K562 (cell line): ENCODE measurements around the gene UBE2L3. TPM values are rescaled to one million over a fixed set of nuclear protein-coding genes. Genes with fewer than 3 reads are reported as not detected.

Experiments used
- CBFA2T2 ChIP-seq: fragments of 450-650 bp; conservative IDR thresholded peaks from 2 replicates; pipeline ENCODE4 v1.6.1; 2017; ENCODE audit warnings: mild to moderate bottlenecking
- CLOCK ChIP-seq: fragments of 250-450 bp; sonication (Bioruptor Pico); IDR thresholded peaks from 2 replicates; pipeline ENCODE4 v1.4.0; 2020; ENCODE audit warnings: mild to moderate bottlenecking, moderate library complexity, borderline replicate concordance
- FOXA3 ChIP-seq, 2 experiments: fragments of 450-650 bp in 1 of 2; sonication (generic) in 1 of 2; formaldehyde crosslinking; IDR thresholded peaks in 1 of 2; conservative IDR thresholded peaks in 1 of 2; 2 replicates each; pipeline versions ENCODE4 v1.4.0 to v1.8.0; 2020 to 2022; ENCODE audit warnings: mild to moderate bottlenecking in 2 of 2, missing genetic modification reagents in 1 of 2
- GATAD2B ChIP-seq: fragments of 450-650 bp; IDR thresholded peaks from 2 replicates; pipeline ENCODE4 v1.6.1; 2017; ENCODE audit warnings: mild to moderate bottlenecking, borderline replicate concordance
- MAFG ChIP-seq: fragments of 450-650 bp; conservative IDR thresholded peaks from 2 replicates; pipeline ENCODE4 v1.6.1; 2016; ENCODE audit warnings: missing genetic modification characterization, missing compliant biosample characterization
- RBM39 ChIP-seq: fragments of 200-400 bp; formaldehyde crosslinking; optimal IDR thresholded peaks from 2 replicates; pipeline ENCODE3; 2018; ENCODE audit warnings: low read depth, low read length
- SRSF3 ChIP-seq: fragments of 200-400 bp; formaldehyde crosslinking; IDR thresholded peaks from 2 replicates; pipeline ENCODE4 v1.6.1; 2016; ENCODE audit warnings: mild to moderate bottlenecking, low read length, moderate library complexity; ENCODE audit not compliant: insufficient read depth
- STAG1 ChIP-seq: sonication (generic); formaldehyde crosslinking; IDR thresholded peaks from 2 replicates; pipeline ENCODE4 v1.5.0; 2020; ENCODE audit warnings: missing genetic modification reagents, borderline replicate concordance
- STAT5A ChIP-seq: IDR thresholded peaks from 2 replicates; pipeline ENCODE4 v1.6.1; 2012; ENCODE audit warnings: low read length, inconsistent platforms, borderline replicate concordance
- STAT5B ChIP-seq: fragments of 250-450 bp; sonication (Bioruptor Pico); IDR thresholded peaks from 2 replicates; pipeline ENCODE4 v1.8.0; 2021; ENCODE audit warnings: mild to moderate bottlenecking, inconsistent platforms
- TAF1 ChIP-seq: IDR thresholded peaks from 2 replicates; pipeline ENCODE4 v1.6.1; 2011; ENCODE audit warnings: mild to moderate bottlenecking, low read length, moderate library complexity; ENCODE audit not compliant: insufficient read depth, control insufficient read depth, severe bottlenecking; ENCODE audit errors: extremely low read depth
- ZFP1 ChIP-seq: fragments of 450-650 bp; formaldehyde crosslinking; IDR thresholded peaks from 2 replicates; pipeline ENCODE4 v1.4.0; 2020; ENCODE audit warnings: mild to moderate bottlenecking, mixed read lengths
- ZNF165 ChIP-seq: fragments of 250-450 bp; sonication (Bioruptor Pico); IDR thresholded peaks from 2 replicates; pipeline ENCODE4 v1.4.0; 2020; ENCODE audit warnings: borderline replicate concordance
- ZNF316 ChIP-seq: fragments of 450-650 bp; IDR thresholded peaks from 2 replicates; pipeline ENCODE4 v1.6.1; 2016
- ZNF41 ChIP-seq: fragments of 250-450 bp; sonication (Bioruptor Pico); conservative IDR thresholded peaks from 2 replicates; pipeline ENCODE4 v1.4.0; 2020; ENCODE audit warnings: mild to moderate bottlenecking
- polyA plus RNA-seq, 8 experiments: library from polyadenylated mRNA; depleted of rRNA in 4 of 8; stranded (reverse) in 5 of 8; unstranded in 3 of 8; fragments of >200 nt; fragmentation: Nextera tagmentation in 2 of 8; fragmentation: Illumina TruSeq in 1 of 8; extraction: Ambion mirVana in 2 of 8; extraction: Trizol in 1 of 8; gene quantifications; 2 replicates each; pipeline versions ENCODE4 v1.2.1 to v1.2.3, GENCODE V29; 2011 to 2014; ENCODE audit warnings: inconsistent platforms in 1 of 8, missing spikeins in 1 of 8
- total RNA-seq, 7 experiments: library from RNA; depleted of rRNA in 6 of 7; stranded (reverse); fragments of >200 nt in 6 of 7; fragmentation: Illumina TruSeq in 2 of 7; extraction: Trizol in 2 of 7; gene quantifications; 2 replicates each; pipeline versions ENCODE4 v1.2.1 to v1.2.3, GENCODE V29; 2011 to 2021; ENCODE audit warnings: low replicate concordance in 1 of 7
- TF ChIP-seq, protein P1 (sequence below): fragments of 250-450 bp; sonication (Bioruptor Pico); IDR thresholded peaks from 2 replicates; pipeline ENCODE4 v1.4.0; 2020; ENCODE audit warnings: borderline replicate concordance
- TF ChIP-seq, protein P2 (sequence below): fragments of 250-450 bp; sonication (Bioruptor Pico); IDR thresholded peaks from 2 replicates; pipeline ENCODE4 v1.4.0; 2020; ENCODE audit warnings: mild to moderate bottlenecking, moderate library complexity
- TF ChIP-seq, protein P3 (sequence below): fragments of 250-450 bp; sonication (Bioruptor Pico); IDR thresholded peaks from 2 replicates; pipeline ENCODE4 v1.4.0; 2020; ENCODE audit warnings: mild to moderate bottlenecking

The UBE2L3 gene
- total and polyA plus RNA-seq, 9 of the 15 experiments (the other 6 are each of a cell fraction or from before 2014, with no cell fraction given) = 215 to 625 (median 285) TPM

DNA sequence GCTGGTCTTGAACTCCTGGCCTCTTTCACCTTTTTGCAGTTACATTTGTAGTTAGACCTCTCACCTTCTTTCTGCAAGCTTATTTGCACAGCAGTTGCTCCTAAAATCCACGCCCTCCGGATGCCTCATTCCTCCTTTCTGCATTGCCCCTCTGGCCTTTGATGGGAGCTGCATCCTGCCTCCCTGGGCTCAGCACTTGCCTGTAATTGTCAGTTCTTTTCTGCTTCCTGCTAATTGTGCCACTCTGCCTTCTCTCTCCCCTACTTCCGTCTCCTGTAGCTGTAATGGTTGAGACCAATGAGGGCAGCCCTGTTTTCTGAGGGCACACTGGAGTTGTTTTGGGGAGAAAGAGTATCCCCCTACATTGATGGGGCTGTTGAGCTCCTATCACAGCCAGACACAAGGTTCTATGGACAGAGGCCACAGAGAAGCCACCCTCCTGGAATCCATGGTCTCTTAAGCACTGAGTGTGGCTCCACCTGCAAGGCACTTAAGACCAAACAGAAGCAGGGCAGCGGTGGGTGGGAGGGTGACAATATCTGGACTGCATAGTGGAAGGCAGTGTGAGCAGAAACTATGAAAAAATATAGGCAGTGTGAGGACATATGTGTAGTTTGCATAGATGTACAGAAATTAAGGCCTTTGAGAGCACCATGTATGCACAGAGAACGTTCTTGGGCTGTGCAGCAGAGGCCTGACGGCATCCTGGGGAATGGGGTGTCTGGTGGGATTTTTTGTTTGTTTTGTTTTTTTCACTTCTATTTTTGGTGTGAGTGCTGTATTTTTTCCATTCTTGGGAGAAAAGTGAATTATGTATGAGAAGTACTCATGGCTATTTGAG is 31.8 kb downstream of the UBE2L3 start (continued):
- TF ChIP-seq TAF1 (no peak), FOXA3 (CRISPR knock-in tag; conservative IDR thresholded peaks at IDR 0.05 in 1 of 2, IDR thresholded peaks at IDR 0.05 in 1 of 2) (peak in 1 of 2 experiments; percentile 28; a peak in 1 of 4 replicates), ZNF316 (no peak), ZFP1 (no peak), SRSF3 (no peak), STAT5B (CRISPR knock-in tag) (no peak), RBM39 (no peak), ZNF165 (CRISPR knock-in tag) (no peak), MAFG (tag) (no peak), CBFA2T2 (no peak), STAT5A (no peak), STAG1 (CRISPR knock-in tag) (peak; percentile 12), CLOCK (CRISPR knock-in tag) (no peak), GATAD2B (no peak), ZNF41 (no peak)
- TF ChIP-seq, protein P1, sequence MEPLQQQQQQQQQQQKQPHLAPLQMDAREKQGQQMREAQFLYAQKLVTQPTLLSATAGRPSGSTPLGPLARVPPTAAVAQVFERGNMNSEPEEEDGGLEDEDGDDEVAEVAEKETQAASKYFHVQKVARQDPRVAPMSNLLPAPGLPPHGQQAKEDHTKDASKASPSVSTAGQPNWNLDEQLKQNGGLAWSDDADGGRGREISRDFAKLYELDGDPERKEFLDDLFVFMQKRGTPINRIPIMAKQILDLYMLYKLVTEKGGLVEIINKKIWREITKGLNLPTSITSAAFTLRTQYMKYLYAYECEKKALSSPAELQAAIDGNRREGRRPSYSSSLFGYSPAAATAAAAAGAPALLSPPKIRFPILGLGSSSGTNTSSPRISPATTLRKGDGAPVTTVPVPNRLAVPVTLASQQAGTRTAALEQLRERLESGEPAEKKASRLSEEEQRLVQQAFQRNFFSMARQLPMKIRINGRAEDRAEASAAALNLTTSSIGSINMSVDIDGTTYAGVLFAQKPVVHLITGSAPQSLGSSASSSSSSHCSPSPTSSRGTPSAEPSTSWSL (CRISPR knock-in tag) = no peak
- TF ChIP-seq, protein P2, sequence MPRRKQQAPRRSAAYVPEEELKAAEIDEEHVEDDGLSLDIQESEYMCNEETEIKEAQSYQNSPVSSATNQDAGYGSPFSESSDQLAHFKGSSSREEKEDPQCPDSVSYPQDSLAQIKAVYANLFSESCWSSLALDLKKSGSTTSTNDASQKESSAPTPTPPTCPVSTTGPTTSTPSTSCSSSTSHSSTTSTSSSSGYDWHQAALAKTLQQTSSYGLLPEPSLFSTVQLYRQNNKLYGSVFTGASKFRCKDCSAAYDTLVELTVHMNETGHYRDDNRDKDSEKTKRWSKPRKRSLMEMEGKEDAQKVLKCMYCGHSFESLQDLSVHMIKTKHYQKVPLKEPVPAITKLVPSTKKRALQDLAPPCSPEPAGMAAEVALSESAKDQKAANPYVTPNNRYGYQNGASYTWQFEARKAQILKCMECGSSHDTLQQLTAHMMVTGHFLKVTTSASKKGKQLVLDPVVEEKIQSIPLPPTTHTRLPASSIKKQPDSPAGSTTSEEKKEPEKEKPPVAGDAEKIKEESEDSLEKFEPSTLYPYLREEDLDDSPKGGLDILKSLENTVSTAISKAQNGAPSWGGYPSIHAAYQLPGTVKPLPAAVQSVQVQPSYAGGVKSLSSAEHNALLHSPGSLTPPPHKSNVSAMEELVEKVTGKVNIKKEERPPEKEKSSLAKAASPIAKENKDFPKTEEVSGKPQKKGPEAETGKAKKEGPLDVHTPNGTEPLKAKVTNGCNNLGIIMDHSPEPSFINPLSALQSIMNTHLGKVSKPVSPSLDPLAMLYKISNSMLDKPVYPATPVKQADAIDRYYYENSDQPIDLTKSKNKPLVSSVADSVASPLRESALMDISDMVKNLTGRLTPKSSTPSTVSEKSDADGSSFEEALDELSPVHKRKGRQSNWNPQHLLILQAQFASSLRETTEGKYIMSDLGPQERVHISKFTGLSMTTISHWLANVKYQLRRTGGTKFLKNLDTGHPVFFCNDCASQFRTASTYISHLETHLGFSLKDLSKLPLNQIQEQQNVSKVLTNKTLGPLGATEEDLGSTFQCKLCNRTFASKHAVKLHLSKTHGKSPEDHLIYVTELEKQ (CRISPR knock-in tag) = no peak
- TF ChIP-seq, protein P3, sequence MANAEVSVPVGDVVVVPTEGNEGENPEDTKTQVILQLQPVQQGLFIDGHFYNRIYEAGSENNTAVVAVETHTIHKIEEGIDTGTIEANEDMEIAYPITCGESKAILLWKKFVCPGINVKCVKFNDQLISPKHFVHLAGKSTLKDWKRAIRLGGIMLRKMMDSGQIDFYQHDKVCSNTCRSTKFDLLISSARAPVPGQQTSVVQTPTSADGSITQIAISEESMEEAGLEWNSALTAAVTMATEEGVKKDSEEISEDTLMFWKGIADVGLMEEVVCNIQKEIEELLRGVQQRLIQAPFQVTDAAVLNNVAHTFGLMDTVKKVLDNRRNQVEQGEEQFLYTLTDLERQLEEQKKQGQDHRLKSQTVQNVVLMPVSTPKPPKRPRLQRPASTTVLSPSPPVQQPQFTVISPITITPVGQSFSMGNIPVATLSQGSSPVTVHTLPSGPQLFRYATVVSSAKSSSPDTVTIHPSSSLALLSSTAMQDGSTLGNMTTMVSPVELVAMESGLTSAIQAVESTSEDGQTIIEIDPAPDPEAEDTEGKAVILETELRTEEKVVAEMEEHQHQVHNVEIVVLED (CRISPR knock-in tag) = no peak
